Activated T-cell treated with anti-CD3 and anti-CD28 coated beads, Interleukin-2, amount 50 U/mL, for 72 hours (primary cell): ENCODE measurements around the gene RASL10B. TPM values are rescaled to one million over a fixed set of nuclear protein-coding genes. Genes with fewer than 3 reads are reported as not detected.

Source experiments
- ATAC-seq, 2 donors: fragments of 150-1000 bp; cut with Tn5 transposase; replicated peaks in 1 of 2; 2 replicates each; pipeline ENCODE4 v1.10.0; 2021; ENCODE audit warnings: moderate library complexity in 2 of 2, mild to moderate bottlenecking in 1 of 2
- DNase-seq, 2 donors: peaks; one replicate each; pipeline ENCODE4 v3.0.0; 2021 to 2022; ENCODE audit warnings: mixed read lengths in 1 of 2
- H3K27ac Mint-ChIP-seq: one replicate; pipeline ENCODE4 v1.8.0; 2022; ENCODE audit warnings: mild to moderate bottlenecking, moderate library complexity, mixed read lengths
- H3K27me3 Mint-ChIP-seq: one replicate; pipeline ENCODE4 v1.8.0; 2022; ENCODE audit warnings: low read depth, mixed read lengths
- H3K36me3 Mint-ChIP-seq, 2 donors: one replicate each; pipeline ENCODE4 v1.8.0; 2022; ENCODE audit warnings: mixed read lengths in 2 of 2, mild to moderate bottlenecking in 1 of 2; ENCODE audit not compliant: insufficient read depth in 2 of 2
- H3K4me1 Mint-ChIP-seq: one replicate; pipeline ENCODE4 v1.8.0; 2022; ENCODE audit warnings: low read depth, mixed read lengths
- H3K4me3 Mint-ChIP-seq, 2 donors: one replicate each; pipeline ENCODE4 v1.8.0; 2022; ENCODE audit warnings: mild to moderate bottlenecking in 2 of 2, mixed read lengths in 2 of 2, moderate library complexity in 2 of 2
- H3K9me3 Mint-ChIP-seq, 2 donors: one replicate each; pipeline ENCODE4 v1.8.0; 2022; ENCODE audit warnings: mixed read lengths in 2 of 2
- total RNA-seq, 2 donors: library from RNA; stranded (reverse); gene quantifications; one replicate each; pipeline ENCODE4 v1.2.3, GENCODE V29; 2022

The RASL10B gene
- total RNA-seq, 2 donors from 2014 or later, result 0.32 to 1.3 TPM

DNA sequence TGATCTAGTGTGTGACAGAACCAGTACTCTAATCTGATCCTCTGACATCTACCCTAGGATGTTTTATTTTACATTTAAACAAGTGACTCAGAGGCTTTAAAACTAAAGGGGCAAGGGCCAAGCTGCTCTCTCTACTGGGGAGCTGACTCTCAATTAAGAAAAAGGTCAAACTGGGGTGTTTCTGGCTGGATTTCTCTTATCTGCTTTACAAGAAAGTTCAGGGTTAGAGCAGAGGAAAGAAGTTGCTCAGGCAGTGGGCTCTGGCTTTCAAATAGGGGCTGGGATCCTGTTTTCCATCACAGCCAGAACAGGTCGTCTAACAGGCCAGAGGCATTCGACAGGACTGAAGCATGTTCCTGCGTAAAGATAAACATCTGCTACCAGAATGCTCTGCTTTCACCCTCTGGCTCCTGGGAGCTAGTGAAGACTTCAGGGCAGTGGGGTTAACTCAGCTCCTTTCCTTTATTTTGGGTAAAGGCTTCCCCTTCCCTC, 55.5 kb downstream of the RASL10B start:
- H3K4me1 Mint-ChIP-seq, result peaks cover 8% of the 10 kb centered on the region
- ATAC-seq (no peak), DNase-seq (no peak)
- peaks cover 10% of the 10 kb centered on the region for H3K27me3 Mint-ChIP-seq
- H3K27ac Mint-ChIP-seq, result no peak overlapping the region
- no peaks in the 10 kb centered on the region for H3K9me3 Mint-ChIP-seq
- no peaks in the 10 kb centered on the region for H3K36me3 Mint-ChIP-seq
- no peak overlapping the region for H3K4me3 Mint-ChIP-seq

- Mint-ChIP-seq H3K27ac (no peak overlapping the region), H3K9me3 (no peaks in the 10 kb centered on the region), H3K27me3 (peaks cover 23% of the 10 kb centered on the region), H3K4me1 (peaks cover 12% of the 10 kb centered on the region), H3K36me3 (no peaks in the 10 kb centered on the region), H3K4me3 (no peak overlapping the region)
- ATAC-seq (peak; percentile 53 to 58), DNase-seq (no peak)
Observed at GRCh38 chr17:35788477-35789368, 57.3 kb downstream of the RASL10B start.

DNA sequence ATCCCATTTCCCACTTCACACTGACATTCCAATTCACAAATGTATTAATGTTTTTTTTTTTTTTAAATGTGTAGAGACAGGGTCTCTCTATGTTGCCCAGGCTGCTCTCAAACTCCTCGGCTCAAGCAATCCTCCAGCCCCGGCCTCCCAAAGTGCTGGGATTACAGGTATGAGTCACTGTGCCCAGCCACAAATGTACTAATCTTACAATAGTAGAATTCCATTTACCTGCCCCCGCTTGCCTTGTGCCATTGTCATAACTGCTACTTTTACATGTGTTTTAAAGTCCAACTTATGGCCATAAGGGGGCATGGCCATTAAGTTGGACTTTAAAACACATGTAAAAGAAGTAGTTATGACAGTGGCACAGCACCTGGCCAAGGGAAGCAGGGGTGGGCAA, 59.4 kb downstream of the RASL10B start:
- Mint-ChIP-seq H3K4me1 (peaks cover 20% of the 10 kb centered on the region), H3K4me3 (no peak overlapping the region), H3K36me3 (no peaks in the 10 kb centered on the region), H3K9me3 (no peaks in the 10 kb centered on the region), H3K27me3 (peaks cover 37% of the 10 kb centered on the region), H3K27ac (no peak overlapping the region)
- DNase-seq (no peak), ATAC-seq (no peak)

- ATAC-seq (no peak), DNase-seq (no peak)
- Mint-ChIP-seq H3K27me3 (peaks cover 46% of the 10 kb centered on the region), H3K4me3 (no peak overlapping the region), H3K36me3 (no peaks in the 10 kb centered on the region), H3K27ac (no peak overlapping the region), H3K4me1 (peaks cover 26% of the 10 kb centered on the region), H3K9me3 (no peaks in the 10 kb centered on the region)
Observed at GRCh38 chr17:35791681-35792350, 60.4 kb downstream of the RASL10B start.

Other genes starting within 250 kb of the RASL10B start
- 10 to 100 TPM; 59.0 to 73.6 TPM for gene SLFN12L, start 194.0 kb upstream of the RASL10B start, total RNA-seq
- gene SLFN14, start 170.8 kb upstream of the RASL10B start, total RNA-seq, result not detected
- 1 to 10 TPM; 7.2 to 7.3 TPM for gene PEX12, start 153.1 kb upstream of the RASL10B start, total RNA-seq
- 100 to 1,000 TPM; 167 to 179 TPM for gene AP2B1, start 144.3 kb upstream of the RASL10B start, total RNA-seq
- under 1 TPM; 0.09 to 0.17 TPM for gene GAS2L2, start 21.6 kb downstream of the RASL10B start, total RNA-seq
- gene C17orf50, start 29.2 kb downstream of the RASL10B start, total RNA-seq, result not detected
- gene MMP28, start 64.0 kb downstream of the RASL10B start, total RNA-seq, result under 1 TPM in 1 of 2 donors, not detected in 1; 0.96 TPM
- 100 to 1,000 TPM; 310 to 312 TPM for gene TAF15, start 77.8 kb downstream of the RASL10B start, total RNA-seq
- 1 to 10 TPM in 1 of 2 donors, under 1 TPM in 1; 0.46 to 1.8 TPM for gene HEATR9, start 137.3 kb downstream of the RASL10B start, total RNA-seq
- gene CCL5, start 148.7 kb downstream of the RASL10B start, total RNA-seq, result 100 to 1,000 TPM in 1 of 2 donors, 10 to 100 TPM in 1; 63.3 to 178 TPM
- 1 to 10 TPM; 7.6 to 8.4 TPM for gene RDM1, start 199.1 kb downstream of the RASL10B start, total RNA-seq
- not detected for gene LYZL6, start 212.1 kb downstream of the RASL10B start, total RNA-seq
- gene CCL16, start 249.9 kb downstream of the RASL10B start, total RNA-seq, result not detected